Lung microvascular endothelial cell (primary cell): Measurements from ENCODE around the gene FPR2. TPM values are rescaled to one million over a fixed set of nuclear protein-coding genes. Genes with fewer than 3 reads are reported as not detected.
"Not testable (repeated sequence)": the region's sequence is repeated elsewhere in the genome, so short reads cannot be mapped to it uniquely, and the experiment has no call there.

Experiments used
- DNase-seq, 2 donors: peaks; one replicate each; pipeline versions ENCODE4 v3.0.0 to v3.0.0-alpha.2; 2010; ENCODE audit warnings: low read depth in 2 of 2
- total RNA-seq: library from RNA; depleted of rRNA; stranded (reverse); fragments of >200 nt; gene quantifications from 2 replicates; pipeline ENCODE4 v1.2.1, GENCODE V29; 2014

FPR2 gene
- total RNA-seq, 1 donor from 2014 or later, result not detected

GRCh38 chr19:51804789-51805188 lies 43.8 kb downstream of the FPR2 start:
- peak; percentile 22 to 60 for DNase-seq

- not testable (repeated sequence) for DNase-seq
Observed at GRCh38 chr19:51805396-51805795, 44.4 kb downstream of the FPR2 start.

- DNase-seq, result not testable (repeated sequence)
Observed at GRCh38 chr19:51806571-51806970, 45.6 kb downstream of the FPR2 start.

- DNase-seq, result peak; percentile 14 to 73
Observed at GRCh38 chr19:51807111-51807701, 46.2 kb downstream of the FPR2 start.

- DNase-seq, result no peak
Observed at GRCh38 chr19:51807925-51808324, 46.9 kb downstream of the FPR2 start.

- peak; percentile 70 to 72 for DNase-seq
Observed at GRCh38 chr19:51808333-51808986, 47.5 kb downstream of the FPR2 start.

GRCh38 chr19:51809787-51810186 lies 48.8 kb downstream of the FPR2 start:
- DNase-seq, result peak in 1 of 2 donors; percentile 59

- peak; percentile 35 to 43 for DNase-seq
Observed at GRCh38 chr19:51810223-51810622, 49.2 kb downstream of the FPR2 start.

- DNase-seq, result no peak
Observed at GRCh38 chr19:51811344-51811743, 50.4 kb downstream of the FPR2 start.

- no peak for DNase-seq
Observed at GRCh38 chr19:51815043-51815442, 54.1 kb downstream of the FPR2 start.

- DNase-seq, result no peak
Observed at GRCh38 chr19:51816711-51817110, 55.7 kb downstream of the FPR2 start.

- no peak for DNase-seq
Observed at GRCh38 chr19:51820011-51820410, 59.0 kb downstream of the FPR2 start.

Other genes starting within 250 kb of the FPR2 start
- gene SIGLEC6, start 229.5 kb upstream of the FPR2 start, total RNA-seq, result not detected in 2 replicates
- gene ZNF175, start 189.9 kb upstream of the FPR2 start, total RNA-seq, result 2.4 and 3.4 TPM in 2 replicates
- gene SIGLEC5, start 130.8 kb upstream of the FPR2 start, total RNA-seq, result not detected in 2 replicates
- not detected in 2 replicates for gene SIGLEC14, start 114.4 kb upstream of the FPR2 start, total RNA-seq
- 3.9 and 7.7 TPM in 2 replicates for gene SPACA6, start 67.8 kb upstream of the FPR2 start, total RNA-seq
- gene HAS1, start 37.2 kb upstream of the FPR2 start, total RNA-seq, result 0.20 and 0.22 TPM in 2 replicates
- not detected in 2 replicates for gene FPR1, start 9.3 kb upstream of the FPR2 start, total RNA-seq
- under 0.01 TPM in 2 replicates for gene FPR3, start 34.0 kb downstream of the FPR2 start, total RNA-seq
- 1.3 and 2.6 TPM in 2 replicates for gene ZNF577, start 126.8 kb downstream of the FPR2 start, total RNA-seq
- gene ZNF649, start 143.8 kb downstream of the FPR2 start, total RNA-seq, result 5.2 and 8.7 TPM in 2 replicates
- 6.8 and 8.9 TPM in 2 replicates for gene ZNF613, start 166.3 kb downstream of the FPR2 start, total RNA-seq
- 6.5 and 9.9 TPM in 2 replicates for gene ZNF350, start 225.7 kb downstream of the FPR2 start, total RNA-seq
- 5.0 and 7.7 TPM in 2 replicates for gene ZNF615, start 247.0 kb downstream of the FPR2 start, total RNA-seq